Keratinocyte (primary cell): ENCODE data around the gene RIMS1.

Experiments
- EZH2 ChIP-seq: IDR thresholded peaks from one replicate; pipeline ENCODE4 v1.6.1; 2012; ENCODE audit warnings: inconsistent platforms, mild to moderate bottlenecking, low read length, moderate library complexity
- TF ChIP-seq, protein P1 (sequence below), 3 experiments: IDR thresholded peaks in 1 of 3; conservative IDR thresholded peaks in 1 of 3; optimal IDR thresholded peaks in 1 of 3; 2 replicates in 2 of 3; 3 replicates in 1 of 3; pipeline versions ENCODE3 to v1.5.1; 2011; ENCODE audit warnings: low read length in 3 of 3, mild to moderate bottlenecking in 3 of 3, moderate library complexity in 2 of 3, control low read depth in 1 of 3, inconsistent platforms in 1 of 3; ENCODE audit not compliant: insufficient read depth in 2 of 3; ENCODE audit errors: extremely low read depth in 1 of 3

DNA sequence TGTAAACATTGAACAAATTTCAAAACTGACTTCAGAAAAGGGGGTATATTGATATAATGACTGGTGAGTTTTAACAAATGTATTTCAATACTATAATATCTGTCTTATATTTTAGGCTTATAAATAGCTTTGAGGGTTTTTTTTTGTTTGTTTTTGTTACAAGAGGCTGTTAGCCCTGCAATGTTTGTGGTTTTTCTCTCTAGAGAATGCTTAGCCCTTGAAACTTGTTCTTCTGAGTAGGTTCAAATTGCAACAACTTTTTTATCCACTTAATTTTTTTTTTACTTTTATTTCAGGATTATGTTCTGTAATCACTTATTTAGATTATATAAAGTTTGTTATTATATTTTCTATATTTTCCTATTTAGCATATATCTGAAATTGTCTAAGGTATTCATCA is 333.2 kb downstream of the RIMS1 start:
- TF ChIP-seq, protein P1, sequence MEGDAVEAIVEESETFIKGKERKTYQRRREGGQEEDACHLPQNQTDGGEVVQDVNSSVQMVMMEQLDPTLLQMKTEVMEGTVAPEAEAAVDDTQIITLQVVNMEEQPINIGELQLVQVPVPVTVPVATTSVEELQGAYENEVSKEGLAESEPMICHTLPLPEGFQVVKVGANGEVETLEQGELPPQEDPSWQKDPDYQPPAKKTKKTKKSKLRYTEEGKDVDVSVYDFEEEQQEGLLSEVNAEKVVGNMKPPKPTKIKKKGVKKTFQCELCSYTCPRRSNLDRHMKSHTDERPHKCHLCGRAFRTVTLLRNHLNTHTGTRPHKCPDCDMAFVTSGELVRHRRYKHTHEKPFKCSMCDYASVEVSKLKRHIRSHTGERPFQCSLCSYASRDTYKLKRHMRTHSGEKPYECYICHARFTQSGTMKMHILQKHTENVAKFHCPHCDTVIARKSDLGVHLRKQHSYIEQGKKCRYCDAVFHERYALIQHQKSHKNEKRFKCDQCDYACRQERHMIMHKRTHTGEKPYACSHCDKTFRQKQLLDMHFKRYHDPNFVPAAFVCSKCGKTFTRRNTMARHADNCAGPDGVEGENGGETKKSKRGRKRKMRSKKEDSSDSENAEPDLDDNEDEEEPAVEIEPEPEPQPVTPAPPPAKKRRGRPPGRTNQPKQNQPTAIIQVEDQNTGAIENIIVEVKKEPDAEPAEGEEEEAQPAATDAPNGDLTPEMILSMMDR (optimal IDR thresholded peaks at IDR 0.05 in 1 of 3, IDR thresholded peaks at IDR 0.05 in 1 of 3, conservative IDR thresholded peaks at IDR 0.05 in 1 of 3; ENCODE audit: extremely low read depth in 1 of 3, insufficient read depth in 2 of 3, low read length in 3 of 3): no peak
- TF ChIP-seq EZH2: no peak
